WTC11 (cell line): Measurements from ENCODE around the gene OSCP1. TPM values are rescaled to one million over a fixed set of nuclear protein-coding genes. Genes with fewer than 3 reads are reported as not detected.

Experiments
- ATAC-seq: fragments of 200-7000 bp; cut with Tn5 transposase; 2 replicates; pipeline ENCODE4 v1.10.0; 2021; ENCODE audit warnings: mild to moderate bottlenecking, moderate library complexity
- CTCF ChIA-PET: fragments of 300-600 bp; sonication (Branson Sonifier 250); formaldehyde crosslinking; loops from one replicate; lab custom pipeline; 2021; ENCODE audit warnings: antibody characterized with exemption; lab: Charles Lee
- POLR2A ChIA-PET: fragments of 350-600 bp; sonication (Branson Sonifier 250); formaldehyde crosslinking; loops from one replicate; lab custom pipeline; 2021; ENCODE audit warnings: antibody characterized with exemption; lab: Charles Lee
- DNase-seq: peaks from one replicate; pipeline ENCODE4 v3.0.0; 2021; ENCODE audit warnings: low spot score
- H3K27ac Mint-ChIP-seq: 2 replicates; pipeline ENCODE4 v1.8.0; 2021; ENCODE audit warnings: mixed read lengths
- H3K27me3 Mint-ChIP-seq: 2 replicates; pipeline ENCODE4 v1.8.0; 2021; ENCODE audit warnings: low read depth, mild to moderate bottlenecking, moderate library complexity, mixed read lengths
- H3K36me3 Mint-ChIP-seq: 2 replicates; pipeline ENCODE4 v1.8.0; 2021; ENCODE audit warnings: mixed read lengths
- H3K4me1 Mint-ChIP-seq: 2 replicates; pipeline ENCODE4 v1.8.0; 2022; ENCODE audit warnings: mixed read lengths
- H3K4me3 Mint-ChIP-seq: 2 replicates; pipeline ENCODE4 v1.8.0; 2021; ENCODE audit warnings: mild to moderate bottlenecking, moderate library complexity, mixed read lengths
- H3K9me3 Mint-ChIP-seq: 2 replicates; pipeline ENCODE4 v1.8.0; 2021; ENCODE audit warnings: mixed read lengths
- ARID4B ChIP-seq: sonication (generic); formaldehyde crosslinking; IDR thresholded peaks from 2 replicates; pipeline ENCODE4 v1.8.0; 2023; ENCODE audit warnings: missing genetic modification reagents, mild to moderate bottlenecking, borderline replicate concordance
- ELF4 ChIP-seq: sonication (generic); formaldehyde crosslinking; IDR thresholded peaks from 2 replicates; pipeline ENCODE4 v1.8.1; 2022; ENCODE audit warnings: low read depth, mild to moderate bottlenecking, moderate library complexity, missing genetic modification reagents
- EMX1 ChIP-seq: fragments of 250-450 bp; sonication (Bioruptor Pico); IDR thresholded peaks from 2 replicates; pipeline ENCODE4 v1.8.0; 2021; ENCODE audit warnings: mild to moderate bottlenecking
- FOXP4 ChIP-seq: sonication (generic); formaldehyde crosslinking; IDR thresholded peaks from 2 replicates; pipeline ENCODE4 v1.8.0; 2022; ENCODE audit warnings: mild to moderate bottlenecking, missing genetic modification reagents
- HMGA2 ChIP-seq: fragments of 250-450 bp; sonication (Bioruptor Pico); IDR thresholded peaks from 2 replicates; pipeline ENCODE4 v1.4.0; 2021; ENCODE audit warnings: mild to moderate bottlenecking, moderate library complexity
- HMGXB4 ChIP-seq: sonication (generic); formaldehyde crosslinking; IDR thresholded peaks from 2 replicates; pipeline ENCODE4 v1.8.1; 2023; ENCODE audit warnings: mild to moderate bottlenecking, moderate library complexity, missing genetic modification reagents
- MAX ChIP-seq: sonication (generic); formaldehyde crosslinking; IDR thresholded peaks from 2 replicates; pipeline ENCODE4 v1.8.0; 2022; ENCODE audit warnings: mild to moderate bottlenecking, missing genetic modification reagents
- OVOL2 ChIP-seq: fragments of 250-450 bp; sonication (Bioruptor Pico); IDR thresholded peaks from 2 replicates; pipeline ENCODE4 v1.9.0; 2021; ENCODE audit warnings: mild to moderate bottlenecking, borderline replicate concordance
- SMAD4 ChIP-seq: sonication (generic); formaldehyde crosslinking; IDR thresholded peaks from 2 replicates; pipeline ENCODE4 v1.8.0; 2022; ENCODE audit warnings: mild to moderate bottlenecking, missing genetic modification reagents
- TCF7 ChIP-seq: sonication (generic); formaldehyde crosslinking; IDR thresholded peaks from 2 replicates; pipeline ENCODE4 v1.8.0; 2022; ENCODE audit warnings: mild to moderate bottlenecking, low read depth, missing genetic modification reagents, moderate library complexity
- TP53 ChIP-seq: sonication (generic); formaldehyde crosslinking; IDR thresholded peaks from 2 replicates; pipeline ENCODE4 v1.8.1; 2023; ENCODE audit warnings: mild to moderate bottlenecking, missing genetic modification reagents
- ZNF121 ChIP-seq: sonication (generic); formaldehyde crosslinking; IDR thresholded peaks from 2 replicates; pipeline ENCODE4 v1.8.0; 2023; ENCODE audit warnings: missing genetic modification reagents
- ZNF532 ChIP-seq: fragments of 250-450 bp; sonication (Bioruptor Pico); IDR thresholded peaks from 2 replicates; pipeline ENCODE4 v1.9.0; 2021; ENCODE audit warnings: mild to moderate bottlenecking, borderline replicate concordance
- total RNA-seq: library from RNA; stranded (reverse); gene quantifications from 3 replicates; pipeline ENCODE4 v1.2.3, GENCODE V29; 2021
- TF ChIP-seq, protein P1 (sequence below): sonication (generic); formaldehyde crosslinking; conservative IDR thresholded peaks from 2 replicates; pipeline ENCODE4 v1.8.1; 2023; ENCODE audit warnings: mild to moderate bottlenecking, low read depth, missing genetic modification reagents, moderate library complexity

The OSCP1 gene
- total RNA-seq, 1 experiment from 2014 or later: 1.7 TPM

- no peak for TF ChIP-seq FOXP4 (CRISPR knock-in tag)
- no peak for TF ChIP-seq ELF4 (CRISPR knock-in tag)
- no peak for TF ChIP-seq ARID4B (CRISPR knock-in tag)
- TF ChIP-seq ZNF532 (CRISPR knock-in tag): no peak
- TF ChIP-seq ZNF121 (CRISPR knock-in tag): no peak
- no peak for TF ChIP-seq TP53
- no peak for TF ChIP-seq SMAD4 (CRISPR knock-in tag)
These were observed 16.8 kb upstream of the OSCP1 start (continued) for GRCh38 chr1:36467027-36467410.

- Mint-ChIP-seq H3K9me3 (no peaks in the 10 kb centered on the region), H3K4me1 (peaks cover 16% of the 10 kb centered on the region), H3K36me3 (peaks cover 4% of the 10 kb centered on the region; the same call in 1 of the 2 replicates), H3K4me3 (no peak overlapping the region), H3K27ac (no peak overlapping the region), H3K27me3 (peaks cover 63% of the 10 kb centered on the region)
- CTCF ChIA-PET: no interaction called here
- DNase-seq: no peak
- ATAC-seq: no peak
- POLR2A ChIA-PET: no interaction called here
- TF ChIP-seq MAX (CRISPR knock-in tag): no peak
- TF ChIP-seq HMGXB4 (CRISPR knock-in tag): no peak
- no peak for TF ChIP-seq HMGA2
- TF ChIP-seq, protein P1, sequence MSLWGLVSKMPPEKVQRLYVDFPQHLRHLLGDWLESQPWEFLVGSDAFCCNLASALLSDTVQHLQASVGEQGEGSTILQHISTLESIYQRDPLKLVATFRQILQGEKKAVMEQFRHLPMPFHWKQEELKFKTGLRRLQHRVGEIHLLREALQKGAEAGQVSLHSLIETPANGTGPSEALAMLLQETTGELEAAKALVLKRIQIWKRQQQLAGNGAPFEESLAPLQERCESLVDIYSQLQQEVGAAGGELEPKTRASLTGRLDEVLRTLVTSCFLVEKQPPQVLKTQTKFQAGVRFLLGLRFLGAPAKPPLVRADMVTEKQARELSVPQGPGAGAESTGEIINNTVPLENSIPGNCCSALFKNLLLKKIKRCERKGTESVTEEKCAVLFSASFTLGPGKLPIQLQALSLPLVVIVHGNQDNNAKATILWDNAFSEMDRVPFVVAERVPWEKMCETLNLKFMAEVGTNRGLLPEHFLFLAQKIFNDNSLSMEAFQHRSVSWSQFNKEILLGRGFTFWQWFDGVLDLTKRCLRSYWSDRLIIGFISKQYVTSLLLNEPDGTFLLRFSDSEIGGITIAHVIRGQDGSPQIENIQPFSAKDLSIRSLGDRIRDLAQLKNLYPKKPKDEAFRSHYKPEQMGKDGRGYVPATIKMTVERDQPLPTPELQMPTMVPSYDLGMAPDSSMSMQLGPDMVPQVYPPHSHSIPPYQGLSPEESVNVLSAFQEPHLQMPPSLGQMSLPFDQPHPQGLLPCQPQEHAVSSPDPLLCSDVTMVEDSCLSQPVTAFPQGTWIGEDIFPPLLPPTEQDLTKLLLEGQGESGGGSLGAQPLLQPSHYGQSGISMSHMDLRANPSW (CRISPR knock-in tag): no peak
- TF ChIP-seq EMX1 (CRISPR knock-in tag): no peak
- TF ChIP-seq ARID4B (CRISPR knock-in tag): no peak
- no peak for TF ChIP-seq OVOL2 (CRISPR knock-in tag)
- no peak for TF ChIP-seq TCF7 (CRISPR knock-in tag)
These were observed 16.2 kb upstream of the OSCP1 start for GRCh38 chr1:36466370-36467026.
